HCT116 (cell line): ENCODE measurements around the gene TRAF3. TPM values are rescaled to one million over a fixed set of nuclear protein-coding genes. Genes with fewer than 3 reads are reported as not detected.

Experiments used
- ATAC-seq: fragments of 200-7000 bp; cut with Tn5 transposase; 2 replicates; pipeline ENCODE4 v1.9.1; 2020; ENCODE audit warnings: mild to moderate bottlenecking, moderate library complexity
- BruUV-seq: library from RNA; stranded (reverse); fragments of 400-500 nt; replicated peaks from 2 replicates; lab custom pipeline; 2021; lab: Mats Ljungman, UMichigan
- CTCF ChIA-PET: fragments of 300-600 bp; sonication (Branson Sonifier 250); formaldehyde crosslinking; loops from one replicate; lab custom pipeline; 2021; ENCODE audit warnings: antibody characterized with exemption; lab: Charles Lee
- POLR2A ChIA-PET: fragments of 300-600, 350-600 bp; sonication (Branson Sonifier 250); formaldehyde crosslinking; loops from one replicate; lab custom pipeline; 2021; ENCODE audit warnings: antibody characterized with exemption; lab: Charles Lee
- RAD21 ChIA-PET, 2 experiments: fragments of 300-600 bp; sonication (Branson Sonifier 250); formaldehyde crosslinking; loops; one replicate each; lab custom pipeline; 2023; ENCODE audit warnings: low total read pairs in 2 of 2; ENCODE audit not compliant: uncharacterized antibody in 2 of 2, unreplicated experiment in 2 of 2, low non-redundant PET in 1 of 2; lab: Charles Lee
- DNase-seq: peaks from one replicate; pipeline ENCODE4 v3.0.0-alpha.2; 2010; ENCODE audit warnings: low read depth, low spot score
- H2AFZ ChIP-seq: fragments of 200-600 bp; shearing (Covaris generic), sonication (generic); 2 replicates; pipeline ENCODE4 v1.6.1; 2017; ENCODE audit warnings: low read depth, mixed run types, mixed read lengths, antibody characterized with exemption, low read length; ENCODE audit not compliant: poor library complexity, severe bottlenecking
- H3K27ac ChIP-seq: 2 replicates; pipeline ENCODE4 v1.5.1; 2012; ENCODE audit warnings: low read depth, low read length
- H3K27me3 ChIP-seq: fragments of 200-600 bp; sonication (generic); 2 replicates; pipeline ENCODE4 v1.6.1; 2016; ENCODE audit warnings: mixed run types, low read length, mixed read lengths; ENCODE audit not compliant: insufficient read depth
- H3K36me3 ChIP-seq, 2 experiments: fragments of 200-500 bp in 1 of 2; fragments of 200-600 bp in 1 of 2; sonication (Bioruptor generic) in 1 of 2; sonication (generic) in 1 of 2; 2 replicates each; pipeline versions ENCODE4 v1.5.1 to v1.6.1; 2014 to 2016; ENCODE audit warnings: low read length in 2 of 2, inconsistent platforms in 1 of 2, mixed read lengths in 1 of 2, mixed run types in 1 of 2; ENCODE audit not compliant: insufficient read depth in 2 of 2, control insufficient read depth in 1 of 2
- H3K4me1 ChIP-seq, 2 experiments: fragments of 200-600 bp in 1 of 2; sonication (generic) in 1 of 2; 2 replicates each; pipeline versions ENCODE4 v1.5.1 to v1.6.1; 2012 to 2017; ENCODE audit warnings: low read length in 2 of 2, inconsistent platforms in 1 of 2, mild to moderate bottlenecking in 1 of 2, mixed read lengths in 1 of 2, mixed run types in 1 of 2, moderate library complexity in 1 of 2; ENCODE audit not compliant: insufficient read depth in 2 of 2, control insufficient read depth in 1 of 2
- H3K4me2 ChIP-seq: fragments of 200-600 bp; sonication (generic); 2 replicates; pipeline ENCODE4 v1.6.1; 2017; ENCODE audit warnings: mixed run types, low read length, mixed read lengths
- H3K4me3 ChIP-seq, 2 experiments: fragments of 200-600 bp in 1 of 2; sonication (generic) in 1 of 2; replicated peaks in 1 of 2; 2 replicates each; pipeline ENCODE4 v1.5.1; 2011 to 2016; ENCODE audit warnings: low read length in 2 of 2, control low read depth in 1 of 2, low read depth in 1 of 2, mild to moderate bottlenecking in 1 of 2, mixed read lengths in 1 of 2, mixed run types in 1 of 2
- H3K79me2 ChIP-seq: fragments of 200-600 bp; sonication (generic); 2 replicates; pipeline ENCODE4 v1.6.1; 2017; ENCODE audit warnings: mild to moderate bottlenecking, mixed run types, low read length, moderate library complexity, mixed read lengths; ENCODE audit not compliant: insufficient read depth
- H3K9ac ChIP-seq: fragments of 200-600 bp; sonication (generic); 2 replicates; pipeline ENCODE4 v1.6.1; 2016; ENCODE audit warnings: low read length, mixed read lengths
- H3K9me2 ChIP-seq: fragments of 200-600 bp; sonication (generic), shearing (Covaris generic); 2 replicates; pipeline ENCODE4 v1.6.1; 2017; ENCODE audit warnings: mixed run types, mild to moderate bottlenecking, moderate library complexity; ENCODE audit not compliant: insufficient read depth
- H3K9me3 ChIP-seq, 2 experiments: fragments of 200-500 bp in 1 of 2; fragments of 200-600 bp in 1 of 2; sonication (Bioruptor generic) in 1 of 2; sonication (generic) in 1 of 2; 2 replicates each; pipeline ENCODE4 v1.6.1; 2014 to 2017; ENCODE audit warnings: low read length in 2 of 2, mixed read lengths in 2 of 2, inconsistent platforms in 1 of 2, low read depth in 1 of 2, mild to moderate bottlenecking in 1 of 2, mixed run types in 1 of 2, moderate library complexity in 1 of 2; ENCODE audit not compliant: control insufficient read depth in 1 of 2, insufficient read depth in 1 of 2
- H4K20me1 ChIP-seq: fragments of 200-600 bp; sonication (generic), shearing (Covaris generic); 2 replicates; pipeline ENCODE4 v1.6.1; 2017; ENCODE audit warnings: mixed run types, mild to moderate bottlenecking, moderate library complexity; ENCODE audit not compliant: insufficient read depth
- EGR1 ChIP-seq: IDR thresholded peaks from 2 replicates; pipeline ENCODE4 v1.6.1; 2012; ENCODE audit warnings: low read depth
- ELF1 ChIP-seq: IDR thresholded peaks from 2 replicates; pipeline ENCODE4 v1.6.1; 2012; ENCODE audit warnings: low read depth, borderline replicate concordance
- EZH2 ChIP-seq: fragments of 200-600 bp; sonication (generic); IDR thresholded peaks from 2 replicates; pipeline ENCODE4 v1.6.1; 2017; ENCODE audit warnings: antibody characterized with exemption, mixed run types
- EZH2phosphoT487 ChIP-seq: fragments of 200-600 bp; IDR thresholded peaks from 2 replicates; pipeline ENCODE4 v1.6.1; 2018; ENCODE audit warnings: antibody characterized with exemption, borderline replicate concordance
- POLR2A ChIP-seq: IDR thresholded peaks from 2 replicates; pipeline ENCODE4 v1.7.0; 2011; ENCODE audit warnings: borderline replicate concordance; ENCODE audit not compliant: insufficient read depth, insufficient read length; ENCODE audit errors: extremely low read depth
- POLR2AphosphoS5 ChIP-seq: IDR thresholded peaks from 2 replicates; pipeline ENCODE4 v1.6.1; 2011; ENCODE audit warnings: mild to moderate bottlenecking, low read depth, low read length, moderate library complexity
- SIN3A ChIP-seq: IDR thresholded peaks from 2 replicates; pipeline ENCODE4 v1.6.1; 2012; ENCODE audit warnings: low read depth
- intact Hi-C: fragments of 100-400 bp; cut with micrococcal nuclease; formaldehyde crosslinking; loops from 2 replicates; pipeline ENCODE4 v1.10.0; 2022
- total RNA-seq: library from RNA; stranded (reverse); gene quantifications from one replicate; pipeline ENCODE4 v1.2.1, GENCODE V29; 2021; ENCODE audit not compliant: unreplicated experiment
- TF ChIP-seq, protein P1 (sequence below), 3 experiments: fragments of 200-600 bp in 1 of 3; sonication (generic) in 1 of 3; IDR thresholded peaks in 2 of 3; conservative IDR thresholded peaks in 1 of 3; 2 replicates each; pipeline ENCODE4 v1.5.1; 2012 to 2017; ENCODE audit warnings: low read depth in 2 of 3, low read length in 2 of 3, antibody characterized with exemption in 1 of 3, borderline replicate concordance in 1 of 3, control low read depth in 1 of 3, mild to moderate bottlenecking in 1 of 3, mixed read lengths in 1 of 3, mixed run types in 1 of 3, moderate library complexity in 1 of 3; ENCODE audit not compliant: insufficient read depth in 1 of 3

The TRAF3 gene
- total RNA-seq, 1 experiment from 2014 or later: 32.1 TPM

DNA sequence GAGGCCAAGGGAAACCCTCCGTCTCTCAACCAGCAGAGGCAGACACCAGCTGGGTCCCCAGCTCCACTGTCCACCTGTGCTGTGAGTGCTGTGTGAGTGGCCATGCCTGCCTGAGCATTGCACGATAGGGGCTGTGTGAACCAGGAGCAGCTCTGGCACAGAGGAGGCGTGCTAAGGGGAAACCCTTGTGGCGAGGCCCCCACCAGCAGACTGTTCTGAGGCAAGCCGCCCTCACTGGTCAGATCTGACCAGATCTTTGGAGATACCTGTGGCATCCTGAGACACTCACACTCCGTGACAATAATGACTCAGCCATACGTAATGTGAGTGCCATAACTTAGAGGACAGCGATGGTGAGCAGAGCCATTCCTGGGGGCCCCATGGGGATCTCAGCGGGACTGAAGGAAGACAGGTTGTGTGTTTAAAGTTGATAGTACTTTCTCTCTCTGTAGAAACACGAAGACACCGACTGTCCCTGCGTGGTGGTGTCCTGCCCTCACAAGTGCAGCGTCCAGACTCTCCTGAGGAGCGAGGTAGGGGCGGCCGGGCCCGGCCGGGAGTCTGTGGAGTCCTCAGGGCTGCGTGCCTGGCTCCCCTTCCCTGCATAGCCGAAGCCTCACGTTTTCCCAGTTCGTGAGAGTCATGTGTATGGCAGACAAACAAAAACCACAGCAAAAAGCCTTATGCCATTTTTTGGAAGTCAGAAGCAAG is 108.6 kb downstream of the TRAF3 start:
- CTCF ChIA-PET: no interaction called here
- H3K27ac ChIP-seq: no peak overlapping the region
- RAD21 ChIA-PET: no interaction called here
- no peaks in the 10 kb centered on the region for H4K20me1 ChIP-seq
- H3K4me1 ChIP-seq: no peaks in the 10 kb centered on the region
- BruUV-seq: no TSS peak
- no peaks in the 10 kb centered on the region for H3K79me2 ChIP-seq
- no peak overlapping the region for H2AFZ ChIP-seq
- no peak for DNase-seq
- H3K9me2 ChIP-seq: no peaks in the 10 kb centered on the region
- no peak overlapping the region for H3K4me3 ChIP-seq
- ATAC-seq: no peak
- TF ChIP-seq EZH2phosphoT487 (no peak), SIN3A (no peak), POLR2A (no peak), EGR1 (no peak), EZH2 (no peak), POLR2AphosphoS5 (no peak), ELF1 (no peak)
- TF ChIP-seq, protein P1, sequence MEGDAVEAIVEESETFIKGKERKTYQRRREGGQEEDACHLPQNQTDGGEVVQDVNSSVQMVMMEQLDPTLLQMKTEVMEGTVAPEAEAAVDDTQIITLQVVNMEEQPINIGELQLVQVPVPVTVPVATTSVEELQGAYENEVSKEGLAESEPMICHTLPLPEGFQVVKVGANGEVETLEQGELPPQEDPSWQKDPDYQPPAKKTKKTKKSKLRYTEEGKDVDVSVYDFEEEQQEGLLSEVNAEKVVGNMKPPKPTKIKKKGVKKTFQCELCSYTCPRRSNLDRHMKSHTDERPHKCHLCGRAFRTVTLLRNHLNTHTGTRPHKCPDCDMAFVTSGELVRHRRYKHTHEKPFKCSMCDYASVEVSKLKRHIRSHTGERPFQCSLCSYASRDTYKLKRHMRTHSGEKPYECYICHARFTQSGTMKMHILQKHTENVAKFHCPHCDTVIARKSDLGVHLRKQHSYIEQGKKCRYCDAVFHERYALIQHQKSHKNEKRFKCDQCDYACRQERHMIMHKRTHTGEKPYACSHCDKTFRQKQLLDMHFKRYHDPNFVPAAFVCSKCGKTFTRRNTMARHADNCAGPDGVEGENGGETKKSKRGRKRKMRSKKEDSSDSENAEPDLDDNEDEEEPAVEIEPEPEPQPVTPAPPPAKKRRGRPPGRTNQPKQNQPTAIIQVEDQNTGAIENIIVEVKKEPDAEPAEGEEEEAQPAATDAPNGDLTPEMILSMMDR (IDR thresholded peaks at IDR 0.05 in 2 of 3, conservative IDR thresholded peaks at IDR 0.05 in 1 of 3; ENCODE audit: borderline replicate concordance in 1 of 3, insufficient read depth in 1 of 3, low read depth in 2 of 3, low read length in 2 of 3): no peak
- H3K9me3 ChIP-seq: no peaks in the 10 kb centered on the region
- intact Hi-C loops: no loop called here
- H3K9ac ChIP-seq: no peak overlapping the region
- POLR2A ChIA-PET: no interaction called here
- H3K36me3 ChIP-seq: peaks cover 4 to 19% of the 10 kb centered on the region in 2 experiments; a peak in 3 of 4 replicates
- no peaks in the 10 kb centered on the region for H3K27me3 ChIP-seq
- H3K4me2 ChIP-seq: no peak overlapping the region
